ENCODE results near the gene FCHSD2. TPM values are rescaled to one million over a fixed set of nuclear protein-coding genes. Genes with fewer than 3 reads are reported as not detected.

The FCHSD2 gene
- total and polyA plus RNA-seq, 2 of the 8 experiments (the other 6 are each of a cell fraction or from before 2014, with no cell fraction given), result 4.1 to 7.8 TPM

GRCh38 chr11:73137944-73138274, 4.2 kb downstream of the FCHSD2 start:
- Histone ChIP-seq H3K4me1 (replicated peaks in 1 of 4; ENCODE audit: control insufficient read depth in 3 of 4, insufficient read depth in 4 of 4, low read length in 3 of 4) (peaks cover 0 to 6% (median 4%) of the 10 kb centered on the region in 4 experiments; a peak in 5 of 7 replicates), H4K20me1 (replicated peaks in 1 of 2; ENCODE audit: control insufficient read depth in 1 of 2, insufficient read depth in 2 of 2, low read length in 2 of 2) (no peaks in the 10 kb centered on the region), H3K9ac (replicated peaks in 1 of 4; ENCODE audit: extremely low read depth in 1 of 4, low read depth in 3 of 4, low read length in 3 of 4) (no peak overlapping the region), H2BK120ac (replicated peaks; ENCODE audit: low read depth, low read length) (no peak overlapping the region), H4K5ac (ENCODE audit: insufficient read length, low read depth, low read length) (no peak overlapping the region), H3K79me2 (ENCODE audit: control insufficient read depth in 1 of 2, insufficient read depth in 2 of 2, low read length in 2 of 2) (no peaks in the 10 kb centered on the region), H2AK5ac (ENCODE audit: low read depth, low read length) (no peak overlapping the region), H2AFZ (ENCODE audit: low read length) (no peak overlapping the region), H3K18ac (ENCODE audit: extremely low read depth, low read length) (no peak overlapping the region), H3K4me2 (ENCODE audit: insufficient read depth in 1 of 2, low read depth in 2 of 2, low read length in 2 of 2) (no peak overlapping the region), H3K23me2 (ENCODE audit: low read depth, low read length) (peaks cover 13% of the 10 kb centered on the region; the same call in 1 of the 2 replicates), H2BK5ac (ENCODE audit: low read depth, low read length) (no peak overlapping the region), H3K14ac (ENCODE audit: insufficient read length) (no peak overlapping the region), H2BK20ac (ENCODE audit: low read length) (no peak overlapping the region), H3K4me3 (ENCODE audit: extremely low read depth in 1 of 4, insufficient read depth in 2 of 4, low read depth in 3 of 4, low read length in 4 of 4) (no peak overlapping the region), H4K91ac (replicated peaks; ENCODE audit: insufficient read length, low read length) (no peak overlapping the region), H2BK12ac (ENCODE audit: low read depth, low read length) (no peak overlapping the region), H3K27ac (ENCODE audit: low read depth, low read length) (no peak overlapping the region), H3K36me3 (ENCODE audit: control insufficient read depth in 2 of 4, insufficient read depth in 4 of 4, low read length in 3 of 4) (no peaks in the 10 kb centered on the region; a peak in 1 of 8 replicates), H3K4ac (replicated peaks; ENCODE audit: insufficient read length, low read depth, low read length) (no peak overlapping the region), H3K9me3 (ENCODE audit: insufficient read depth in 2 of 2, low read depth in 1 of 2, low read length in 1 of 2) (no peaks in the 10 kb centered on the region), H3K79me1 (ENCODE audit: low read depth, low read length) (no peaks in the 10 kb centered on the region), H3K56ac (replicated peaks; ENCODE audit: insufficient read length, low read depth, low read length) (no peak overlapping the region), H3K23ac (ENCODE audit: insufficient read length) (no peak overlapping the region), H3K27me3 (replicated peaks in 1 of 4; ENCODE audit: control insufficient read depth in 3 of 4, extremely low read depth in 1 of 4, insufficient read depth in 3 of 4, low read length in 3 of 4) (peaks cover 0 to 12% (median 6%) of the 10 kb centered on the region in 4 experiments; a peak in 3 of 7 replicates), H4K8ac (ENCODE audit: extremely low read depth, insufficient read depth, low read length) (no peak overlapping the region), H2BK15ac (ENCODE audit: low read length) (no peak overlapping the region)
- no peak for FAIRE-seq
- POLR2A ChIA-PET (ENCODE audit: partially characterized antibody), result interaction anchor here (0.8 to 1.1 kb wide), 2 partner anchors 15 to 153 kb away, joined by 3 read pairs; no protein-coding TSS in a partner anchor
- no peak for DNase-seq (ENCODE audit: low read depth in 1 of 2, low spot score in 2 of 2)
- 0 out of 2 replicates have a peak, but pooled peaks have one; percentile 27 for TF ChIP-seq MAFK (IDR thresholded peaks at IDR 0.05; ENCODE audit: low read depth, low read length)
- TF ChIP-seq KDM4A (IDR thresholded peaks at IDR 0.05; ENCODE audit: low read depth, low read length, severe bottlenecking), result no peak
- CTCF ChIA-PET (ENCODE audit: partially characterized antibody), result interaction anchor here (1.0 to 2.7 kb wide), 3 partner anchors 8 to 40 kb away, joined by 3 to 8 read pairs (median 3); no protein-coding TSS in a partner anchor
